Rectal smooth muscle tissue (tissue), 1 donor: ENCODE results near the gene ARID5B.

Source experiments
- H3K27ac ChIP-seq: one replicate; pipeline ENCODE4 v1.7.0; 2013; ENCODE audit warnings: low read depth, low read length, inconsistent platforms
- H3K27me3 ChIP-seq: one replicate; pipeline ENCODE4 v1.7.0; 2013; ENCODE audit warnings: low read length; ENCODE audit not compliant: control insufficient read depth, insufficient read depth
- H3K36me3 ChIP-seq: one replicate; pipeline ENCODE4 v1.7.0; 2013; ENCODE audit warnings: low read length; ENCODE audit not compliant: control insufficient read depth, insufficient read depth
- H3K4me1 ChIP-seq: one replicate; pipeline ENCODE4 v1.7.0; 2013; ENCODE audit warnings: low read length; ENCODE audit not compliant: control insufficient read depth, insufficient read depth
- H3K4me3 ChIP-seq: one replicate; pipeline ENCODE4 v1.7.0; 2013; ENCODE audit warnings: low read length
- H3K9ac ChIP-seq: one replicate; pipeline ENCODE4 v1.7.0; 2013; ENCODE audit warnings: low read length

Gene ARID5B

DNA sequence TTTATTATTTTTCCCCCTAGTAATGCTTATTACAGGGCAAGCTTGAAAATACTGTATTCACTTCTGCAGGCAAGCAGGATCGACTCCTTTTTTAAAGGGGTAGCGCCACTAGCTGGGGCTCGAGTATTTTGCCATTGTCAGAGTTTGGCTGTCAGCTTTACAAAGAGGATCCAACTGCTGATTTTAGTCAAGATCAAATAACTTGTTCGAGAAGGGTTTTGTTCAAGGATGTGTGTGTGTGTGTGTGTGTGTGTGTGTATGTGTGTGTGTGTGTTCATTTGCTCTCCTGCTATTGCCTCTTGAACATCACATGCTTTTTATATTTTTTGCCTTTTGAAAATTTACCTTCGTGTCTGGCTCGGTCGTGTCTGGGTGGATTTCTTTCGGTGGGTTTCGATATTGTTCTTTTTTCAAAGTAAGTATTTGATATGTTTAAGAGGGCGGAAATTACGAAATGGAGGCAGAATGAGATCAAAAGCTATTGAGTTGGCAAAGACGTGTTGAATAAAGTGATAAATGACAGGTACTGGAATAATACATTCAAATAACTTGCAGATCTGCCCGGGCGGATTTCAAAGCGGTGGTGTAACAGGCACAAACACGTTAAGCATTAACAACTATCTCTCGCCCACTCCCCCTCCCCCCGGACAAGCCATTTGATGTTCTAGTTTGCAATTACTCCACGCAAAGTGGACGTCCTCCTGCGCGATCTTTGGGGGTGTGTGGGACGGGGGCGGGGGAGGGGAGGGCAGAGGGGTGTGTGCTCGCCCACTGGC lies 1.1 kb downstream of the ARID5B start:
- Histone ChIP-seq H3K4me1 (peaks cover 2% of the 10 kb centered on the region), H3K27ac (peak overlapping the region; percentile 89), H3K9ac (peak overlapping the region; percentile 72), H3K27me3 (no peaks in the 10 kb centered on the region), H3K36me3 (no peaks in the 10 kb centered on the region), H3K4me3 (peak overlapping the region; percentile 93)

DNA sequence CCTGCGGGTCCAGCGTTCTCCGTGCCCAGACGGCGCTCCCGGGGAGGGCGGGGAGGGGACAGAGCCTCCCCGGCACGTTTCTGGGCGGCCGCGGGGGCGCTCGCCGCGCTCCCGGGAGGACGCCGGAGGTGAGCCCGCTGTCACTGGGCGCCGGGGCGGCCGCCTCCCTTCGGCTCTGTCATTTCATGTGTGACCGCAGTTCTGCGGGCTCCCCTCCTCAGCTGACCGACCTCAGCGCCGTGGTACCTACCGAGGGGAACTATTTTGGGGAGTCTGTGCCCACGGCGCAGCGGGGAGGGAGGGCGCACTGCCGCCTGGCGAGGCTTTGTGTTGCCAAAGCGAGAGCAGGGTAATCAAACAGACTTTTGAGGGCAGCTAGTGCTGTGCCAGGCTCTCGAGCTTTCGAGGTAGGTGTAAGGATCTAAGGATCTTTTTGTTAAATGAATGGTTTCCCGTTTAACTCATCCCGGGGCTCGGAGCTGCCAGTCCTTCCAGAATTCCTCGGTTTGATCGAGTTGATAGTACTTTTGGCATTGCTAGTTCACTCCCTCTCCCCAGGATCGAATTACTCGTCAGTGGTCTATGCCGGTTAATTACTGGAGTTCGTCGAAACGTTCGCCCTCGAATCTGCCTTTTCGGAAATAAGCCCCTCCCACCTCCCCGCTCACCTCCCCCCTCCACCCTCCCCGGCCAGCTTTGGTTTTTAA lies 1.9 kb downstream of the ARID5B start:
- H3K4me3 ChIP-seq, result peak overlapping the region; percentile 93
- H3K36me3 ChIP-seq, result no peaks in the 10 kb centered on the region
- H3K27me3 ChIP-seq, result no peaks in the 10 kb centered on the region
- H3K9ac ChIP-seq, result peak overlapping the region; percentile 66
- peaks cover 2% of the 10 kb centered on the region for H3K4me1 ChIP-seq
- H3K27ac ChIP-seq, result peak overlapping the region; percentile 89

GRCh38 chr10:61903928-61904344 lies 2.4 kb downstream of the ARID5B start:
- Histone ChIP-seq H3K4me3 (peak overlapping the region; percentile 93), H3K27me3 (no peaks in the 10 kb centered on the region), H3K36me3 (no peaks in the 10 kb centered on the region), H3K4me1 (peaks cover 2% of the 10 kb centered on the region), H3K9ac (no peak overlapping the region), H3K27ac (peak overlapping the region; percentile 89)

GRCh38 chr10:61904733-61905725 lies 3.5 kb downstream of the ARID5B start:
- H3K36me3 ChIP-seq, result no peaks in the 10 kb centered on the region
- no peaks in the 10 kb centered on the region for H3K4me1 ChIP-seq
- no peak overlapping the region for H3K9ac ChIP-seq
- peak overlapping the region; percentile 12 for H3K4me3 ChIP-seq
- no peak overlapping the region for H3K27ac ChIP-seq
- no peaks in the 10 kb centered on the region for H3K27me3 ChIP-seq

- Histone ChIP-seq H3K4me1 (peaks cover 3% of the 10 kb centered on the region), H3K36me3 (no peaks in the 10 kb centered on the region), H3K4me3 (no peak overlapping the region), H3K27ac (no peak overlapping the region), H3K27me3 (no peaks in the 10 kb centered on the region), H3K9ac (no peak overlapping the region)
Observed at GRCh38 chr10:61905837-61906561, 4.5 kb downstream of the ARID5B start.

GRCh38 chr10:61906562-61906901 lies 5.0 kb downstream of the ARID5B start:
- H3K27me3 ChIP-seq, result no peaks in the 10 kb centered on the region
- no peak overlapping the region for H3K27ac ChIP-seq
- H3K4me3 ChIP-seq, result no peak overlapping the region
- peaks cover 3% of the 10 kb centered on the region for H3K4me1 ChIP-seq
- no peaks in the 10 kb centered on the region for H3K36me3 ChIP-seq
- H3K9ac ChIP-seq, result no peak overlapping the region

DNA sequence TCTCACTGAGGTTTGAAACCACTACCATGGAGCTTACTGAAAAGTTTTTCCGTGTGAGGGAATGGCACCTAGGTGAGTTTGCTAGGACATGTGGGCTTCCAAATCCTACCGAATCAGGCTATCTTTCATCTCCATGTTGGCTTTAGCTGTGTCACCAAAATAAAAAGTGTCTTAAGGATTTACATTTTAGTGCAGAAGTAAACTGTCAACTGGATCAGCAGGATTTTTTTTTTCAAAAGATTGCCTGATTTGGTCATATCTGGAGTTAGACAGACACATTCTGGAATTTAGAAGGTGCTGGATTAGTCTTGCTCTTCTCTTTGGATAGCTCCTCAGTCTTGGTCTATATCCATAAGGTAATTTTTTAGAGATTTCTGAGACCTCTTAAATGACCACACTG lies 5.5 kb downstream of the ARID5B start:
- H3K4me3 ChIP-seq, result no peak overlapping the region
- no peaks in the 10 kb centered on the region for H3K36me3 ChIP-seq
- peaks cover 3% of the 10 kb centered on the region for H3K4me1 ChIP-seq
- H3K27me3 ChIP-seq, result no peaks in the 10 kb centered on the region
- H3K27ac ChIP-seq, result no peak overlapping the region
- H3K9ac ChIP-seq, result no peak overlapping the region

GRCh38 chr10:61907587-61907986 lies 6.1 kb downstream of the ARID5B start:
- Histone ChIP-seq H3K27ac (no peak overlapping the region), H3K4me3 (no peak overlapping the region), H3K27me3 (no peaks in the 10 kb centered on the region), H3K36me3 (no peaks in the 10 kb centered on the region), H3K9ac (no peak overlapping the region), H3K4me1 (peaks cover 3% of the 10 kb centered on the region)

DNA sequence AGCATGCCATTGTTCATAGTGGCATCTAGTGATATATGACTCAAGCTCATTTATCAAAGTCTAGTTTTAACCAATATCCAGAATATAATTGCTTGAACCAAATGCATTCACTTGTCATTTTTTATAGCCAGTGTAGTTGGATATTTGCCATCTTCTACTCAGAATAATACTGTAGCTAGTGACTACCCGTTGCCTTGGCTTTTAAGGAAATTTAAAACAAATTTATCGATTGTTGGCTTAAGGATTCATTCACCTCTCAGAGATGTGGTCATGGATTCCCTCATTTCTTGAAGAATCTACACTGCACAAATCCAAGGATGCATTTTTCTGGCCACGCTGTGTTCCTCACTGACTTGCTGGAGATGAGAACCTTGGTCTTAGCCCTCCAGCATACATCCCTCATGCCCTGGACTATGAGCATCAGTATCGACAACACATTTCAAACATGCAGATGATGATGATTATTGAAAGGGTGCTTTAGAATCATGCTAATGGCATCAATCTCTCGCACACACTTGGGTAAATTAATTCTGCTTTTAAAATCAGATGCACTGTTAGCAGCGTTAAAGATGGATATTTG lies 8.8 kb downstream of the ARID5B start:
- no peak overlapping the region for H3K4me3 ChIP-seq
- H3K9ac ChIP-seq, result no peak overlapping the region
- peaks cover 4% of the 10 kb centered on the region for H3K36me3 ChIP-seq
- H3K4me1 ChIP-seq, result peaks cover 3% of the 10 kb centered on the region
- H3K27ac ChIP-seq, result no peak overlapping the region
- H3K27me3 ChIP-seq, result no peaks in the 10 kb centered on the region

DNA sequence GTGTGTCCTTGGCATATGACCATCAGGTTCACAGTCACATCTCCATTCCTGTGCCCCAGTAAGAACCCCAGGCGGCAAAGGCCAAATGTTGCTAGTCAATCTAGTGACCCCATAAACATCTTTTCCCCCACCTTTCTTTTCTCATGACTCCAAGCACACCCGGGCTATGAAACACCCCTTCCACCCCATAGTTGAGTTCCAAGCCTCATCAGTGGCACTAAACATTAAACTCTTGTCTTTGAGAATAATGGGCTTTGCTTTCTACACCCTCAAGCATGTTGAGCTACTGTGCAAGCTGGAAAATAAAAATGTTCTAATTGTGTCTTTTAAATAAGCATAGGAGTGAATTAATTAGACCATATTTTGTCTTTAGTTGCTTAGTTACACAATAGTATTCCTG lies 9.4 kb downstream of the ARID5B start:
- Histone ChIP-seq H3K9ac (no peak overlapping the region), H3K4me3 (no peak overlapping the region), H3K27ac (no peak overlapping the region), H3K4me1 (peaks cover 3% of the 10 kb centered on the region), H3K27me3 (no peaks in the 10 kb centered on the region), H3K36me3 (peaks cover 4% of the 10 kb centered on the region)

DNA sequence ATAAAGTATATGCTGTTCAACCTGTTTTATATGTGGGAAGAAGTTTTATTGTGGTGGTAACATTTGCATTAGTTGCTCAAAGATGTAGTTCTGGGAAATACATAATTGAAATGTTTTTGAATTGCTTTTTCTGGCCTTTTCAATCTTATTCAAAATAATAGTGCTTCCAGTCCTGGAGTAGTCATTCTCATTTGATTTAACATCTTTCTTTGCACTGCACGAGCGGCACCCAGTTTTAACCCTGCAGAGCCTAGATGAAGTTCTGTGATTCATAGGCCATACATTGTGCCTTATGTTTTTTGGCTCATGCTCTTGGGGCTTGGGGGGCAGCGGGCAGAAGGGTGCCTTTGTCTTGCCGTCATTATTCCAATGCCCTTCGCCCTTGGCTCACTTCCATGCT lies 9.9 kb downstream of the ARID5B start:
- H3K4me1 ChIP-seq, result peaks cover 3% of the 10 kb centered on the region
- no peak overlapping the region for H3K9ac ChIP-seq
- H3K27me3 ChIP-seq, result no peaks in the 10 kb centered on the region
- H3K27ac ChIP-seq, result no peak overlapping the region
- H3K36me3 ChIP-seq, result peaks cover 4% of the 10 kb centered on the region
- no peak overlapping the region for H3K4me3 ChIP-seq
